ENCODE data around the gene AKAP13.

DNA sequence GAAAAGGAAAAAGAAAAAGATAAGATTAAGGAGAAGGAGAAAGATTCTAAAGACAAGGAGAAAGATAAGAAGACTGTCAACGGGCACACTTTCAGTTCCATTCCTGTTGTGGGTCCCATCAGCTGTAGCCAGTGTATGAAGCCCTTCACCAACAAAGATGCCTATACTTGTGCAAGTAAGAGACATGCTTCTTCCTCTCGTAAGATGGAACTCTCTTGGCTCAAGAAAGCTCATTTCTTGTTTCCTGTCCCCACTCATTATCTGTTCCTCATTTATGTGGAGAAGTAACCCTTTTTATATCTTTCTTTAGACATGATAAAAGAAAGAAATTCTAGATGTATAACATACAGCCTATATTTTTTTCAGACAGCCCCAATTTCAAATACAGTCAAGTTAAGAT lies 312.9 kb downstream of the AKAP13 start:
- TF ChIP-seq, protein P1, sequence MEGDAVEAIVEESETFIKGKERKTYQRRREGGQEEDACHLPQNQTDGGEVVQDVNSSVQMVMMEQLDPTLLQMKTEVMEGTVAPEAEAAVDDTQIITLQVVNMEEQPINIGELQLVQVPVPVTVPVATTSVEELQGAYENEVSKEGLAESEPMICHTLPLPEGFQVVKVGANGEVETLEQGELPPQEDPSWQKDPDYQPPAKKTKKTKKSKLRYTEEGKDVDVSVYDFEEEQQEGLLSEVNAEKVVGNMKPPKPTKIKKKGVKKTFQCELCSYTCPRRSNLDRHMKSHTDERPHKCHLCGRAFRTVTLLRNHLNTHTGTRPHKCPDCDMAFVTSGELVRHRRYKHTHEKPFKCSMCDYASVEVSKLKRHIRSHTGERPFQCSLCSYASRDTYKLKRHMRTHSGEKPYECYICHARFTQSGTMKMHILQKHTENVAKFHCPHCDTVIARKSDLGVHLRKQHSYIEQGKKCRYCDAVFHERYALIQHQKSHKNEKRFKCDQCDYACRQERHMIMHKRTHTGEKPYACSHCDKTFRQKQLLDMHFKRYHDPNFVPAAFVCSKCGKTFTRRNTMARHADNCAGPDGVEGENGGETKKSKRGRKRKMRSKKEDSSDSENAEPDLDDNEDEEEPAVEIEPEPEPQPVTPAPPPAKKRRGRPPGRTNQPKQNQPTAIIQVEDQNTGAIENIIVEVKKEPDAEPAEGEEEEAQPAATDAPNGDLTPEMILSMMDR (IDR thresholded peaks at IDR 0.05): no peak
- TF ChIP-seq POLR2A (IDR thresholded peaks at IDR 0.05): no peak
- TF ChIP-seq POLR2AphosphoS5 (IDR thresholded peaks at IDR 0.05): no peak
- TF ChIP-seq EP300 (IDR thresholded peaks at IDR 0.05): no peak
